Stimulated activated CD4-positive, alpha-beta T cell treated with anti-CD3 and anti-CD28 coated beads, Interleukin-4, amount 100 ng/mL, for 1 hour (primary cell): ENCODE results near the gene BAIAP2.
"Not testable (repeated sequence)": the region's sequence is repeated elsewhere in the genome, so short reads cannot be mapped to it uniquely, and the experiment has no call there.

Source experiments
- DNase-seq: peaks from one replicate; pipeline ENCODE4 v3.0.0-alpha.2; 2020

The BAIAP2 gene

GRCh38 chr17:81002409-81003361, 32.3 kb upstream of the BAIAP2 start:
- no peak for DNase-seq

- DNase-seq, result no peak
Observed at GRCh38 chr17:81003711-81004475, 31.1 kb upstream of the BAIAP2 start.

GRCh38 chr17:81006891-81007290, 28.1 kb upstream of the BAIAP2 start:
- no peak for DNase-seq

- no peak for DNase-seq
Observed at GRCh38 chr17:81008140-81008539, 26.8 kb upstream of the BAIAP2 start.

GRCh38 chr17:81009136-81009535, 25.8 kb upstream of the BAIAP2 start:
- DNase-seq, result no peak

- DNase-seq, result no peak
Observed at GRCh38 chr17:81010935-81011334, 24.0 kb upstream of the BAIAP2 start.

GRCh38 chr17:81011951-81012350, 23.0 kb upstream of the BAIAP2 start:
- DNase-seq, result no peak

GRCh38 chr17:81012574-81013447, 22.1 kb upstream of the BAIAP2 start:
- no peak for DNase-seq

- DNase-seq, result no peak
Observed at GRCh38 chr17:81013642-81014041, 21.3 kb upstream of the BAIAP2 start.

- no peak for DNase-seq
Observed at GRCh38 chr17:81015136-81015535, 19.8 kb upstream of the BAIAP2 start.

GRCh38 chr17:81016575-81016974, 18.4 kb upstream of the BAIAP2 start:
- DNase-seq, result no peak

- DNase-seq, result not testable (repeated sequence)
Observed at GRCh38 chr17:81017330-81017729, 17.6 kb upstream of the BAIAP2 start.

- no peak for DNase-seq
Observed at GRCh38 chr17:81018044-81018802, 16.7 kb upstream of the BAIAP2 start.

GRCh38 chr17:81019563-81020442, 15.1 kb upstream of the BAIAP2 start:
- DNase-seq, result no peak

GRCh38 chr17:81020443-81020766, 14.5 kb upstream of the BAIAP2 start:
- DNase-seq, result no peak

- DNase-seq, result no peak
Observed at GRCh38 chr17:81020767-81021497, 14.0 kb upstream of the BAIAP2 start.

- DNase-seq, result no peak
Observed at GRCh38 chr17:81021531-81022343, 13.2 kb upstream of the BAIAP2 start.

GRCh38 chr17:81022344-81022676, 12.6 kb upstream of the BAIAP2 start:
- no peak for DNase-seq

GRCh38 chr17:81025065-81025740, 9.7 kb upstream of the BAIAP2 start:
- DNase-seq, result no peak
